ENCODE results near the gene RARRES2.

Gene RARRES2

DNA sequence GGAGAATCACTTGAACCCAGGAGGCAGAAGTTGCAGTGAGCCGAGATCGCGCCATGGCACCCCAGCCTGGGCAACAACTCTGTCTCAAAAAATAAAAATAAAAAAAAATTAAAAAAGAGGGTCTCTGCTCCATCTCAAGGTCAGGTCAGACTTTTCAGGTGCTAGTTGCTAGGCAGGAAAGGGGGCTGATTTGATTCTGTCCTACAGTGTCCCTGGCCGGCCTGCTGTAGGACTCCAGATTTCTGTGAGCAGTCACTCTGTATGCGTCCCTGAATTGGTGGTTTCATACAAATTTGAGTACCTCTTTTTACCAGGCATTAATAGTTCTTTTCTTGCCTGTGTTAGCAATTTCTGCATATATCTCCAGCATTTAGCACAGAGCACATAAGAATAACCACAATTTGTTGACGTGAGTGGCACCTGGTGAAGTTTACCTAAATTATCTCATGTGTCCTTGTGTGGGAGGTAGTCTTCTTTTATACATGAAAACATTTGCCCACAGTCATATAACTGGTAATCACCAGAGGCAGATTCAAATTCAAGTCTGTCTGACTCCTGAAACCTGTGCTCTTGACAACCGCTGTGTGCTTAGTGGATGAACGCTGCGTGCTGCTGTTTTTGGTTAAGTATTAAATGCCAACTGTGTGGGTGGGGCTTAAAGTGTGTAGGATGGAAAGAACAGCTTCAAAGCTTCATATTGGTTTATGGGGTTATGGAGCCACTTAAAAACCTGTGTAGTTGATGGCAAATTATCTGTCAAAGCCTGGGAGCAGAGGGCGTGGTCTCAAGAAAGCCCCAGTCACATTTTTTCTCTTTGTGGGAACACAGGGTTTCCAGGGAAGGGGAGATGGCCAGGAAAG lies 34.5 kb upstream of the RARRES2 start:
- DNase-seq = no peak

DNA sequence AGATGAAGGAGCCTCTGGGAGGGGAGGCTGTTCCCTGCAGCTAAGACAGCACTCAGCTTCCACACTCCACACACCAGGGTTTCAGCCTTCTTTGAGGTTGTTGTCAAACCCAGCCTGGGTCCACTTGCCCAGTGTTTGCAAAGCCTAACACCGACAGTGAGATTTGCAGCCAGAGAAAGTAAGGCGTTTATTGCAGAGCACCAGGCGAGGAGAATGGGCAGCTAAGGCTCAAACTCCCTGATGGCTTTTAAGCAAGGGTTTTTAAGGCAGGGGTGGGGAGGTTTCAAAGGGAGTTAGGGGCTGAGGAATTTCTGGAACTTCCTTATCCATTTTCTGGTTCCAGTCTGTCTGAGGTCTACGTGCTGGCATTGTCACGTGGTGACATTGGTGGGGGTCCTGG lies 33.0 kb upstream of the RARRES2 start:
- no peak for DNase-seq

DNA sequence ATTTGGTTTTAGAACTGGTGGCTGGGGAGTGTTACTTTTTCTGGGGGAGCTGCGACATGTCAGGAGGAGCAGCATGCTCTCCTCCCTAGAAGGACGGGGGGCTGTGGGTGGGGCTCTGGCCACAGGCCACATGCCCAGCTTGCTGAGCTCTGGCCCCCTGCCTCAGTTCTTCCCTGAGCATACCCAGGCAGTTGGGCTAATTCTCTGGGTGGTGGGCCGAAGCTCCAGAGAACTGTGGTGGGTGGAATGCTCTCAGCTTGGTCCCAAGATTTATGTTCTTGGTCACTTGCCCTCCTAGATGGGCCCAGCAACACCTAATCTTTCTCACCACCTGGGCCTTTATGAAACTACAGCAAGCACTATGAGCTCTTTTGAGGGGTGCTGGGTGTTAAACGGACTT lies 32.6 kb upstream of the RARRES2 start:
- no peak for DNase-seq

GRCh38 chr7:150373049-150373801 lies 31.8 kb upstream of the RARRES2 start:
- no peak for DNase-seq

DNA sequence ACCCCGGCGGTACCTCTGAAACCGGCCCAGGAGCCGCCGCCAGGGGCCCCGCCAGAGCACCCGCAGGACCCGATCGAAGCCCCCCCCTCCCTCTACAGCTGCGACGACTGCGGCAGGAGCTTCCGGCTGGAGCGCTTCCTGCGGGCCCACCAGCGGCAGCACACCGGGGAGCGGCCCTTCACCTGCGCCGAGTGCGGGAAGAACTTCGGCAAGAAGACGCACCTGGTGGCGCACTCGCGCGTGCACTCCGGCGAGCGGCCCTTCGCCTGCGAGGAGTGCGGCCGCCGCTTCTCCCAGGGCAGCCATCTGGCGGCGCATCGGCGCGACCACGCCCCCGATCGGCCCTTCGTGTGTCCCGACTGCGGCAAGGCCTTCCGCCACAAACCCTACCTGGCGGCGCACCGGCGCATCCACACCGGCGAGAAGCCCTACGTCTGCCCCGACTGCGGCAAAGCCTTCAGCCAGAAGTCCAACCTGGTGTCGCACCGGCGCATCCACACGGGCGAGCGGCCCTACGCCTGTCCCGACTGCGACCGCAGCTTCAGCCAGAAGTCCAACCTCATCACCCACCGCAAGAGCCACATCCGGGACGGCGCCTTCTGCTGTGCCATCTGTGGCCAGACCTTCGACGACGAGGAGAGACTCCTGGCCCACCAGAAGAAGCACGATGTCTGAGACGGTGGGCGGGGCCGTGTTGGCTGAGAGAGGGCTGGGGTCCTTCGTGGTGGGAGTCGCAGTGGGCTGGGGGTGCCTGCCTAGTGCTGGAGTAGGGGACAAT lies 31.0 kb upstream of the RARRES2 start:
- no peak for DNase-seq

DNA sequence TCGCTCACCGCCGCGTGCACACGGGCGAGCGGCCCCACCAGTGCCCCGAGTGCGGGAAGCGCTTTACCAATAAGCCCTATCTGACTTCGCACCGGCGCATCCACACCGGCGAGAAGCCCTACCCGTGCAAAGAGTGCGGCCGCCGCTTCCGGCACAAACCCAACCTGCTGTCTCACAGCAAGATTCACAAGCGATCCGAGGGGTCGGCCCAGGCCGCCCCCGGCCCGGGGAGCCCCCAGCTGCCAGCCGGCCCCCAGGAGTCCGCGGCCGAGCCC lies 30.5 kb upstream of the RARRES2 start:
- no peak for DNase-seq

DNA sequence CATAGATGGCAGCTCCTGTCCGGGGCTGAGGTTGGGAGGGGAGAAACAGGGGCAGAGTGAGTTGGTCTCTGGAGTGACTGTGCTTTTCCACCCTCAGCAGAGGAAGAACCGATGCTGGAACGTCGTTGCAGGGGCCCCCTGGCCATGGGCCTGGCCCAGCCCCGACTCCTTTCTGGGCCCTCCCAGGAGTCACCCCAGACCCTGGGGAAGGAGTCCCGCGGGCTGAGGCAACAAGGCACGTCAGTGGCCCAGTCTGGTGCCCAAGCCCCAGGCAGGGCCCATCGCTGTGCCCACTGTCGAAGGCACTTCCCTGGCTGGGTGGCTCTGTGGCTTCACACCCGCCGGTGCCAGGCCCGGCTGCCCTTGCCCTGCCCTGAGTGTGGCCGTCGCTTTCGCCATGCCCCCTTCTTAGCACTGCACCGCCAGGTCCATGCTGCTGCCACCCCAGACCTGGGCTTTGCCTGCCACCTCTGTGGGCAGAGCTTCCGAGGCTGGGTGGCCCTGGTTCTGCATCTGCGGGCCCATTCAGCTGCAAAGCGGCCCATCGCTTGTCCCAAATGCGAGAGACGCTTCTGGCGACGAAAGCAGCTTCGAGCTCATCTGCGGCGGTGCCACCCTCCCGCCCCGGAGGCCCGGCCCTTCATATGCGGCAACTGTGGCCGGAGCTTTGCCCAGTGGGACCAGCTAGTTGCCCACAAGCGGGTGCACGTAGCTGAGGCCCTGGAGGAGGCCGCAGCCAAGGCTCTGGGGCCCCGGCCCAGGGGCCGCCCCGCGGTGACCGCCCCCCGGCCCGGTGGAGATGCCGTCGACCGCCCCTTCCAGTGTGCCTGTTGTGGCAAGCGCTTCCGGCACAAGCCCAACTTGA lies 29.9 kb upstream of the RARRES2 start:
- DNase-seq = no peak

DNA sequence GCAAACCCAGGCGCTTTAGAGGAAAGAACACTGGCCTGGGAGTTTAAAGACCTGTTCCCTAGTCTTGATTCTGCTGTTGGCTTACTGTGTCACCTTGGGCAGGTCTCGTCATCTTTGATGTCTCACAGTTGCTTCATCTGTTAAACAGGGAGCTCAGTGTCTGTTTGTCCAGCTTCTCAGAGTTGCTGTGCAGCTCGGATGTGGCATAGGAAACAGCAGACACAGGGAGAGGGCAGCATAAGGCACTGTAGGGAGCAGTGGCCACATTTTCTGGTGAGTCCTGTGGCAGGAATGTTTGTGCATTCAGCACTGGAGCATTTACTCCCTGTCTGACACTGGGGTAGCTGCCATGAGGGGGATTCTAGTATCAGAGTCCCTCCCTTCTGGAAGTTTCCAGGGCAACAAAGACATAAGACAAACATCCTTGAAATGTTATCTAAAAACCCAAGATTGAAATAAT lies 29.2 kb upstream of the RARRES2 start:
- DNase-seq = no peak

GRCh38 chr7:150369748-150370501 lies 28.5 kb upstream of the RARRES2 start:
- DNase-seq = no peak

GRCh38 chr7:150368884-150369747 lies 27.7 kb upstream of the RARRES2 start:
- peak; percentile 58 for DNase-seq

DNA sequence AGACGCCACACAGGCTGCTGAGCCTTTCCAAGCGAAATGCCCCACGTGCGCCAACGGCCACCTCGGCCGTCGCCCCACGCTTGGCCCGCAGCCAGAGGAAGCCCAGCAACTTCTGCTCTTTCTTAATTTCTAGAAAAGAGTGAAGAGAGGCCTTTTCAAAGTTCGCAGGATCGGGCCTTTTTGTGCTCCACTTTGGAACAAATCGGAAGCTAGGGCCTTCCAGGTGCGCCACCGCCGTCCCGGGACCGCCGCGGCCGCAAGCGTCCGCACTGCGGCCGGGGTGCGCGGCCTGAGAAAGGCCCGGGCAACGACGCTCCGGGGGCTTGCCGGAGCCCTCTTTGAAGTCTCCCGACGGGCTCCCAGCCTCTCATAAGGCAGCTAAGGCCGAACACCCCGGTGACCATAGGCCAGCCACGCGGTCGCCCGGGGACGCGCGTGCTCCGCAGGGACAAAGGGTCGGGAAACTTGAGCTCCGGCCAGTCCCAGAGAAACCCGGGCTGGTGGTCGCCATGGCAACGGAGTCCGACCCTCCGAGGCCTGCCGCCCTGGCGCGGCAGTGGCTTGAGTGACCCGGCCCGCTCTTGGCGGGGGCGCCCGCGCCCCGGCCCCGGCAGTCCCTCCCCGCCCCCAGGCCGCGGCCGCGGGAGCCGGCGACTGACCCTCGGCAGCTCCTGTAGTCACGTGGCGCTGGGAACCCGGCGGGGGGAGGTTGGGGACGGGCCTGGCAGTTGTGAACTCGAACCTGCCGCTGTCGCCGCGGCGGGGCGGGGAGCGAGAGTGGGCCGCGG lies 26.9 kb upstream of the RARRES2 start, which contains the start of gene REPIN1:
Gene REPIN1 (plus strand): TSS at position 727 of the 788 bp plus-strand sequence. CDS start 890 bp downstream, outside the sequence.
- DNase-seq = peak; percentile 88

DNA sequence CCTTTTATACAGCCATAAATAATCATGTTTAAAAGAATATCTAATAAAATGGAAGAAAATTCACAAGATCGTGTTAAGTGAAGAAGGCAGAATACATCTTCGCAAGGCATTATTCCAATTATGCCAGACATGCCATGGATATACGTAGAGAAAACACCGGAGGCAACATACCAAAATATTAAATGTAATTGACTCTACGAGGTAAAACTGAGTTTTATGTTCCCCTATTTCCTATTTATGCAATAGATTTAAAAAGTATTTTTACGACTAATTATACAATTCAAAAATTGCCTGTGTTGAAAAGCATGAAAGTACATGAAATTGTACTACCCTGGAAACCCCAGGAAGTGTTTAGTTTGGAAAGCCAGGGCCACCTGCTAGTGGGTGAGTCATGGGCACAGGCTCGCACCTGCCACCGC lies 26.3 kb upstream of the RARRES2 start:
- no peak for DNase-seq

DNA sequence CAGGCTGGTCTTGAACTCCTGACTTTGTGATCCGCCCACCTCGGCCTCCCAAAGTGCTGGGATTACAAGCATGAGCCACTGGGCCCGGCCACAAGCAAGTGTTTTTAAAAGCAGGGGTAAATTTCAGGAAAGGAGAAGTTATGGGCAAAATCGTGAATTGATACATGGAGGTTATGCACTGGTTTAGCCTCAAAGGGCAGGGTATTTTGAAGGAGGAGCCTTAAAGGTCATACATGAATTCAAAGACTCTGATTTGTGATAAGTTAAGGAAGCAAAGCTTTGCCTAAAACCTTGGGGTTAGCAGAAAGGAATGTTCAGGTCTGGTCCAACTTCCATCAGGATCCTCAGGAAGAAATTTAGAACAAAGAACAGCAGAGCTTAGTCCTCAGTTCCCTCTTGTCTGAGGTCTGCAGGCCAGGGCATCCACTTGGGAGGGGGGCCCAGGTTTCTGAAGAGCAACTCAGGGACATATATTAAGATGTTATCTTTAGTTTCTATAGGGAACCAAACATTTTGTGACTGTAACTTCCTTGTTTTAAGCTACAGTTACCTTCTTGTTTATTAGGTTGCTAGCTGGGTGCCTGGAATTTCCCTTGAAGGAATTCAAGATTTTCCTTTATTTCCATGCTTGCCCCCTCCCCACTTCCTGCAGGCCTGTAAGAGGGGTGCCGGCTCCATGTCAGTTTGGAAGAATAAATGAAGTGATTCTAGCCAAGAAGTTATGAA lies 24.4 kb upstream of the RARRES2 start:
- no peak for DNase-seq

DNA sequence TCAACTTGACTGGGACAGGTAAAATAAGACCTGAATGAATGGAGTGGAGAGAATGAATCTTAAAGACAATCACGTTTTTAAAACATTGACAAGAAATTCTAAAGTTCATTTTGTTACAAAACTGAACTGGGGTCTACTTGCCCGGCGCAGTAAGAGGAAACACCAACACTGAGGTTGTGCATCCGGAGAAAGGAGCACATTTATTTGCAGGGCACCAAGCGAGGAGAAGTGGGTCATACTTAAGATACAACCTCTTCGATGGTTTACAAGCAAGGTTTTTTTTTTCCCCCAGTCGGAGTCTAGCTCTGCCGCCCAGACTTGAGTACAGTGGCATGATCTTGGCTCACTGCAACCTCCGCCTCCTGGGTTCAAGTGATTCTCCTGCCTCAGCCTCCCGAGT lies 23.8 kb upstream of the RARRES2 start:
- DNase-seq = no peak

GRCh38 chr7:150363872-150364271 lies 22.4 kb upstream of the RARRES2 start:
- DNase-seq = no peak

DNA sequence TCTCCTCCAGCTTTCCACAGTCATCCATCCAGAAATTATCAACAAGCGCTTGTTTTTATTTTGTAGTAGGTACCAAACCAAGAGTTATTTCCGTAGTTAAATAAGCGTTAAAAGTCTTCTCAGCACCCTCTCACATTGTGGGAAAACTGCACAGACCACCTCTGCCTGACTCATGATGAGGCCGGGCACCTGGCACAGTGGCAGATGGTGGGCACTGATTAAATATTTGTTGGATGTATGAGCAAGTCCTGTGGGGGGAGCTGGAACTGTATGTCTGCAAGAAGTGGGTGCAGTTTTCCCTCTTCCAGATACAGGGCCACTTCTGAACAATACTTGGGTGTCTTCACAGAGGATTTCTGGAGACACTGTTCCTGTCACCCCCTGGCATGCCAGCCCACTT lies 21.9 kb upstream of the RARRES2 start:
- no peak for DNase-seq

DNA sequence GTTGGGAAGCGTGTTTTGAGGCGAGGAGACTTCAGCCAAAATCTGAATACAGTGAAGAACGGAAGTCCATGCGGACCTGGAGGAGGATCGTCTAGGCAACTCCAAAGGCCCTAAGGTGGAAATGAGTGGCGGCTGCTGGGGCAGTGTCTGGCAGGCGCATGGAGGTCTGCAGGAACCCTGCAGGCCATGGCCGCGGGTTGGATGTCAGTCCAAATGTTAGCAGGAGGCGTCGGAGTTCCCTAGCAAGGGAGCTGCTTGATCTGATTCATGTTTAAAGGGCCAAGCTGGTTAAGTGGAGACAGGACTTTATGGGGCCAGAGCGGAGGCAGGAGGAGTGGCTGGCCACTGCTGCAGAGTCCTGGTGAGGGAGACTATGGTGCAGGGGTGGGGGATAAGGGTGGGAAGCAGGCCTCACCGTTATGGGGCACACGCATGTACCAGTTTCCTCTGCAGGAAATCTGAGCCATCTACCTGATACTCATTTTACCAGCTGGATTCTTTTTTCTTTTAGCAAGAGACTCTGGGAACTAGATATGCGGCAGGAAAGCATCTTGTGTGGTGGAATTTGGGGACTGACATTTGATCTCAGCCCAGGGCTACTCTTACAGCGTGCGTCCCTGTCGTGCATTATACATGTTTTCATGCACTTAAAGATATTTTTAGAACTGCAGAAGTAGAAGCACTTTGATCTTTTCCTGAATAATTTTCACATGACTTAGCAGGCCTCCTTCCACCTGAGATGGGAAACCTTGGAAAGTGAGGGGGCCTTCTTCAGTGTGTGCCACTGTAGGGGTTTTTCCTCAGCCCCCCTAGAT lies 20.6 kb upstream of the RARRES2 start:
- no peak for DNase-seq

DNA sequence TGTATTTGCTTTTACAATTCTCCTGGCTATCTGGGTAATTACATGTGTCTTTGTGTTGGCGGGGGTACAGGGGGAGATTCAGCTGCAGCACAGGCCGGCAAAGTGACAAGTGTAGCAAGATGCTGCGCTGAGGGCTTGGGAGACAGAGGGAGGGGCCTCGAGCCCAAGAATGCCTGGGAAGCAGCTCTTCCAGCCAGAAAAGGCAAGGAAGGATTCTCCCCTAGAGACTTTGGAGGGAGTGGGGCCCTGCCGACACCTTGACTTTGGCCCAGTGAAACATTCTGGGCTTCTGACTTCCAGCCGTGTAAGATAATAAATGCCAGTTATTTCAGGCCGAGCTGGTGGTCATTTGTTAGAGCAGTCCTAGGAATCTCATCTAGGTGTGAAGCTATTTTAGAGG lies 20.0 kb upstream of the RARRES2 start:
- DNase-seq = no peak

Measured in NCI-H345 (cell line).